T-cell (primary cell): Measurements from ENCODE around the gene RNASEH1. TPM values are rescaled to one million over a fixed set of nuclear protein-coding genes. Genes with fewer than 3 reads are reported as not detected.
A peak's percentile ranks its signal among the peaks of the same experiment; 100 is the strongest.

Experiments
- ATAC-seq, 4 experiments: fragments of 200-7000 bp in 3 of 4; fragments of 150-1000 bp in 1 of 4; cut with Tn5 transposase; replicated peaks in 1 of 4; 1 replicate in 3 of 4; 2 replicates in 1 of 4; pipeline ENCODE4 v1.10.0; 2021; ENCODE audit warnings: moderate library complexity in 3 of 4, mild to moderate bottlenecking in 2 of 4, moderate number of reproducible peaks in 1 of 4
- CTCF ChIA-PET, 2 donors: fragments of 300-600 bp; sonication (Branson Sonifier 250); formaldehyde crosslinking; loops; one replicate each; lab custom pipeline; 2022; ENCODE audit warnings: antibody characterized with exemption in 2 of 2; lab: Charles Lee
- POLR2A ChIA-PET, 2 donors: fragments of 300-600 bp; sonication (Branson Sonifier 250); formaldehyde crosslinking; loops; one replicate each; lab custom pipeline; 2022; ENCODE audit warnings: antibody characterized with exemption in 2 of 2; lab: Charles Lee
- DNase-seq, 35 experiments: peaks; one replicate each; pipeline versions ENCODE4 v3.0.0 to v3.0.0-alpha.2; 2013 to 2023
- H3K27ac ChIP-seq: one replicate; pipeline ENCODE4 v1.5.1; 2013; ENCODE audit warnings: low read length
- H3K27me3 ChIP-seq, 2 experiments: replicated peaks in 1 of 2; 1 replicate in 1 of 2; 2 replicates in 1 of 2; pipeline versions ENCODE4 v1.6.1 to v1.7.0; 2013; ENCODE audit warnings: low read length in 1 of 2, mixed read lengths in 1 of 2; ENCODE audit not compliant: control insufficient read depth in 2 of 2, insufficient read depth in 2 of 2; ENCODE audit errors: extremely low read depth in 1 of 2
- H3K36me3 ChIP-seq, 2 donors: 1 replicate in 1 of 2; 2 replicates in 1 of 2; pipeline versions ENCODE4 v1.6.1 to v1.7.0; 2013; ENCODE audit warnings: low read length in 1 of 2; ENCODE audit not compliant: control insufficient read depth in 2 of 2, insufficient read depth in 1 of 2; ENCODE audit errors: extremely low read depth in 1 of 2
- H3K4me1 ChIP-seq, 2 experiments: 1 replicate in 1 of 2; 2 replicates in 1 of 2; pipeline versions ENCODE4 v1.6.1 to v1.7.0; 2013; ENCODE audit warnings: low read length in 2 of 2, mixed read lengths in 1 of 2; ENCODE audit not compliant: insufficient read depth in 2 of 2, control insufficient read depth in 1 of 2; ENCODE audit errors: extremely low read depth in 1 of 2
- H3K4me3 ChIP-seq, 2 donors: 1 replicate in 1 of 2; 2 replicates in 1 of 2; pipeline versions ENCODE4 v1.5.1 to v1.7.0; 2013; ENCODE audit warnings: mild to moderate bottlenecking in 2 of 2, low read length in 1 of 2, moderate library complexity in 1 of 2; ENCODE audit not compliant: control insufficient read depth in 1 of 2; ENCODE audit errors: extremely low read depth in 1 of 2
- H3K9me3 ChIP-seq: 2 replicates; pipeline ENCODE4 v1.7.0; 2013
- H3K27ac Mint-ChIP-seq, 2 donors: one replicate each; pipeline ENCODE4 v1.8.0; 2020 to 2021; ENCODE audit warnings: mild to moderate bottlenecking in 2 of 2, mixed read lengths in 2 of 2
- H3K27me3 Mint-ChIP-seq, 2 donors: one replicate each; pipeline ENCODE4 v1.8.0; 2021 to 2022; ENCODE audit warnings: mixed read lengths in 2 of 2
- H3K36me3 Mint-ChIP-seq: one replicate; pipeline ENCODE4 v1.8.0; 2021; ENCODE audit warnings: mixed read lengths
- H3K4me1 Mint-ChIP-seq, 3 donors: one replicate each; pipeline ENCODE4 v1.8.0; 2020 to 2022; ENCODE audit warnings: mixed read lengths in 3 of 3, mild to moderate bottlenecking in 1 of 3
- H3K4me3 Mint-ChIP-seq, 3 donors: one replicate each; pipeline ENCODE4 v1.8.0; 2020 to 2022; ENCODE audit warnings: mild to moderate bottlenecking in 3 of 3, mixed read lengths in 3 of 3, moderate library complexity in 3 of 3
- H3K9me3 Mint-ChIP-seq, 3 donors: one replicate each; pipeline ENCODE4 v1.8.0; 2020 to 2022; ENCODE audit warnings: mixed read lengths in 3 of 3
- WGBS: methylation state at CpG from one replicate; pipeline ENCODE4 v1.1.5; 2013; ENCODE audit warnings: missing lambda C conversion rate; ENCODE audit not compliant: insufficient coverage; 5-methylcytosine and 5-hydroxymethylcytosine counted together
- total RNA-seq, 35 experiments: library from RNA in 6 of 35; stranded (reverse) in 6 of 35; fragments of 120-200 nt in 1 of 35; gene quantifications; one replicate each; pipeline versions ENCODE4 v1.2.1 to v1.2.4 and lab custom pipeline; 2013 to 2026

Gene RNASEH1
- total RNA-seq, 5 donors from 2014 or later (not counting 1 experiment from before 2014, with no cell fraction given), result 24.1 to 28.4 (median 25.2) TPM

GRCh38 chr2:3543023-3543683, 15.0 kb downstream of the RNASEH1 start:
- ChIA-PET CTCF (no interaction called here), POLR2A (interaction anchor here in 1 of 2 donors (0.7 to 1.1 kb wide), 2 partner anchors 10 to 23 kb away, joined by 3 to 5 read pairs; no protein-coding TSS in a partner anchor)
- Mint-ChIP-seq H3K27ac (no peak overlapping the region), H3K4me3 (no peak overlapping the region), H3K36me3 (peaks cover 45% of the 10 kb centered on the region), H3K9me3 (no peaks in the 10 kb centered on the region), H3K27me3 (no peaks in the 10 kb centered on the region), H3K4me1 (peaks cover 0 to 6% (median 0%) of the 10 kb centered on the region in 3 donors)
- WGBS, result 91% methylated on average over 3 of the region's 6 CpGs
- H3K9me3 ChIP-seq, result no peaks in the 10 kb centered on the region
- DNase-seq, result no peak
- H3K27ac ChIP-seq, result no peak overlapping the region
- H3K4me1 ChIP-seq, result no peaks in the 10 kb centered on the region
- H3K27me3 ChIP-seq, result no peaks in the 10 kb centered on the region
- no peak for ATAC-seq
- H3K4me3 ChIP-seq, result no peak overlapping the region
- peaks cover 10 to 78% of the 10 kb centered on the region in 2 donors for H3K36me3 ChIP-seq

- ChIA-PET POLR2A (no interaction called here), CTCF (no interaction called here)
- Histone ChIP-seq H3K27ac (no peak overlapping the region), H3K4me3 (no peak overlapping the region), H3K36me3 (peaks cover 10 to 68% of the 10 kb centered on the region in 2 donors), H3K27me3 (no peaks in the 10 kb centered on the region), H3K4me1 (no peaks in the 10 kb centered on the region), H3K9me3 (no peaks in the 10 kb centered on the region)
- H3K36me3 Mint-ChIP-seq, result peaks cover 40% of the 10 kb centered on the region
- H3K27ac Mint-ChIP-seq, result no peak overlapping the region
- WGBS, result 100% methylated on average over 2 of the region's 5 CpGs
- H3K27me3 Mint-ChIP-seq, result no peaks in the 10 kb centered on the region
- DNase-seq, result no peak
- H3K4me1 Mint-ChIP-seq, result peaks cover 0 to 6% (median 0%) of the 10 kb centered on the region in 3 donors
- H3K9me3 Mint-ChIP-seq, result no peaks in the 10 kb centered on the region
- no peak for ATAC-seq
- H3K4me3 Mint-ChIP-seq, result no peak overlapping the region
Measured at GRCh38 chr2:3542107-3542506, 16.0 kb downstream of the RNASEH1 start.

- Histone ChIP-seq H3K4me3 (no peak overlapping the region), H3K27me3 (no peaks in the 10 kb centered on the region), H3K36me3 (peaks cover 4 to 45% of the 10 kb centered on the region in 2 donors), H3K9me3 (no peaks in the 10 kb centered on the region), H3K4me1 (no peaks in the 10 kb centered on the region), H3K27ac (no peak overlapping the region)
- peaks cover 33% of the 10 kb centered on the region for H3K36me3 Mint-ChIP-seq
- no peak overlapping the region for H3K27ac Mint-ChIP-seq
- ChIA-PET POLR2A (no interaction called here), CTCF (no interaction called here)
- no peaks in the 10 kb centered on the region for H3K27me3 Mint-ChIP-seq
- no peak for DNase-seq
- 85% methylated on average over 5 of the region's 9 CpGs for WGBS
- H3K9me3 Mint-ChIP-seq, result no peaks in the 10 kb centered on the region
- H3K4me1 Mint-ChIP-seq, result peaks cover 0 to 5% (median 0%) of the 10 kb centered on the region in 3 donors
- ATAC-seq, result no peak
- no peak overlapping the region for H3K4me3 Mint-ChIP-seq
Measured at GRCh38 chr2:3539836-3540235, 18.3 kb downstream of the RNASEH1 start.

GRCh38 chr2:3536682-3537632, 21.2 kb downstream of the RNASEH1 start:
- H3K27me3 ChIP-seq, result no peaks in the 10 kb centered on the region
- H3K27ac Mint-ChIP-seq, result peak overlapping the region; percentile 23 to 52
- H3K36me3 Mint-ChIP-seq, result peaks cover 10% of the 10 kb centered on the region
- H3K4me3 Mint-ChIP-seq, result peak overlapping the region; percentile 61 to 78 (median 64)
- H3K27ac ChIP-seq, result no peak overlapping the region
- H3K4me1 ChIP-seq, result no peaks in the 10 kb centered on the region
- no peaks in the 10 kb centered on the region for H3K27me3 Mint-ChIP-seq
- no peaks in the 10 kb centered on the region for H3K9me3 ChIP-seq
- DNase-seq, result peak in 8 of 35 experiments; percentile 8 to 31 (median 14)
- ChIA-PET POLR2A (no interaction called here), CTCF (no interaction called here)
- peak overlapping the region in 1 of 2 donors; percentile 24 for H3K4me3 ChIP-seq
- peak; percentile 45 to 76 (median 66) for ATAC-seq
- H3K36me3 ChIP-seq, result peaks cover 0 to 18% of the 10 kb centered on the region in 2 donors
- H3K9me3 Mint-ChIP-seq, result no peaks in the 10 kb centered on the region
- WGBS, result 91% methylated on average over 9 of the region's 16 CpGs
- H3K4me1 Mint-ChIP-seq, result peaks cover 0 to 5% (median 0%) of the 10 kb centered on the region in 3 donors

- WGBS, result 74% methylated on average over 19 of the region's 24 CpGs
- Histone ChIP-seq H3K4me3 (peak overlapping the region in 1 of 2 donors; percentile 24), H3K9me3 (no peaks in the 10 kb centered on the region), H3K27ac (no peak overlapping the region), H3K4me1 (no peaks in the 10 kb centered on the region), H3K36me3 (peaks cover 0 to 10% of the 10 kb centered on the region in 2 donors), H3K27me3 (no peaks in the 10 kb centered on the region)
- DNase-seq, result no peak
- ChIA-PET CTCF (no interaction called here), POLR2A (no interaction called here)
- H3K4me3 Mint-ChIP-seq, result peak overlapping the region; percentile 61 to 78 (median 64)
- H3K4me1 Mint-ChIP-seq, result peaks cover 0 to 5% (median 0%) of the 10 kb centered on the region in 3 donors
- no peaks in the 10 kb centered on the region for H3K27me3 Mint-ChIP-seq
- H3K36me3 Mint-ChIP-seq, result peaks cover 8% of the 10 kb centered on the region
- H3K27ac Mint-ChIP-seq, result peak overlapping the region; percentile 23 to 52
- no peaks in the 10 kb centered on the region for H3K9me3 Mint-ChIP-seq
- ATAC-seq, result peak; percentile 19 to 47 (median 28)
Measured at GRCh38 chr2:3535794-3536681, 22.1 kb downstream of the RNASEH1 start.

- DNase-seq (no peak), ATAC-seq (no peak)
- Histone ChIP-seq H3K27me3 (no peaks in the 10 kb centered on the region), H3K27ac (no peak overlapping the region), H3K36me3 (peaks cover 0 to 6% of the 10 kb centered on the region in 2 donors), H3K9me3 (no peaks in the 10 kb centered on the region), H3K4me3 (no peak overlapping the region), H3K4me1 (no peaks in the 10 kb centered on the region)
- 84% methylated on average over 5 of the region's 5 CpGs for WGBS
- H3K4me1 Mint-ChIP-seq, result peaks cover 0 to 5% (median 0%) of the 10 kb centered on the region in 3 donors
- peaks cover 8% of the 10 kb centered on the region for H3K36me3 Mint-ChIP-seq
- CTCF ChIA-PET, result no interaction called here
- no peaks in the 10 kb centered on the region for H3K9me3 Mint-ChIP-seq
- H3K4me3 Mint-ChIP-seq, result peak overlapping the region in 2 of 3 donors; percentile 61 to 78
- no peaks in the 10 kb centered on the region for H3K27me3 Mint-ChIP-seq
- POLR2A ChIA-PET, result no interaction called here
- peak overlapping the region in 1 of 2 donors; percentile 52 for H3K27ac Mint-ChIP-seq
Measured at GRCh38 chr2:3535467-3535793, 22.7 kb downstream of the RNASEH1 start.
